GM12891 (cell line): ENCODE measurements around the gene SEPTIN3.

Source experiments
- POLR2A ChIP-seq: IDR thresholded peaks from 2 replicates; pipeline ENCODE4 v1.6.1; 2011; ENCODE audit warnings: low read depth, low read length, control low read depth
- POLR2AphosphoS5 ChIP-seq: IDR thresholded peaks from 2 replicates; pipeline ENCODE4 v1.6.1; 2011; ENCODE audit warnings: low read depth, low read length, control low read depth
- SPI1 ChIP-seq: IDR thresholded peaks from 2 replicates; pipeline ENCODE4 v1.6.1; 2011; ENCODE audit warnings: low read depth, low read length, control low read depth
- TAF1 ChIP-seq: IDR thresholded peaks from 2 replicates; pipeline ENCODE4 v1.6.1; 2011; ENCODE audit warnings: low read depth, low read length, control low read depth

DNA sequence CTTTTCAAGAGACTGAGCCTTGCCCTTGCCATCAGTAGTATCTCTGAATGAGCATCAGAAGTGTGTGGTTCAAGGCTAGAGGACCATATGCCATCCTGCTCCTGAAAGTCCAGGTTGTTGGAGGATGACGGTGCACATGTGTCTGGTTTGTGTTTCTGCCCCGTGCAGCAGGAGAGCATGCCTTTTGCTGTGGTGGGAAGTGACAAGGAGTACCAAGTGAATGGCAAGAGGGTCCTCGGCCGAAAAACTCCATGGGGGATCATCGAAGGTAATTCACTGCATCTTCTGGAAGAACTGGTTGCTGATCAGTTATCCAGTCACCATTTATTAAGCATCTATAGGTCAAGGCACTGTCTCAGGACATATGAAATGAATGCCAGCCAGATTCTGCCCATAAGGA, 23.3 kb downstream of the SEPTIN3 start:
- no peak for TF ChIP-seq TAF1
- TF ChIP-seq POLR2A: no peak
- TF ChIP-seq POLR2AphosphoS5: no peak
- no peak for TF ChIP-seq SPI1
